HG02885 (cell line): ENCODE data around the gene LRCH1.

Source experiments
- ATAC-seq: cut with Tn5 transposase; IDR thresholded peaks from one replicate; pipeline ENCODE4 v1.9.1; 2021; ENCODE audit warnings: mild to moderate bottlenecking; ENCODE audit not compliant: unreplicated experiment, poor library complexity

LRCH1 gene

DNA sequence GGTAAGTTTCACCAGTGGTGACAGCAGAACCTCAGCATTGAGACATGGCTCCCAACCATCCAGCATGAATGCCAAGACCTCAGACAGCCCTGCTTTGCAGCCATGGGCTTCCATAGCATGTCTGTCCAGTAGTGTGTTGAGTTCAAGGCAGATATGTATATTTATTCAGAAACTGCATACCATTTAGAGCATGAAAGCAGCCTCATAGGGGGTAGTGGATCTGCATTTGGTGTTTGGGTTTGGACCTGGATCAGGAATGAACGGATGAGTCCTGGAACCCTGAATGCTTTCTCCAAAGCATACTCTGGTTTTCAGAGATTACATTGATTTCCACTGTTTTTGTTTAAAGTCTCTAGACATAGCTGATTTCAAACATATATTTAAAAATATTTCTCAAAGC lies 129.7 kb downstream of the LRCH1 start:
- ATAC-seq = no peak

DNA sequence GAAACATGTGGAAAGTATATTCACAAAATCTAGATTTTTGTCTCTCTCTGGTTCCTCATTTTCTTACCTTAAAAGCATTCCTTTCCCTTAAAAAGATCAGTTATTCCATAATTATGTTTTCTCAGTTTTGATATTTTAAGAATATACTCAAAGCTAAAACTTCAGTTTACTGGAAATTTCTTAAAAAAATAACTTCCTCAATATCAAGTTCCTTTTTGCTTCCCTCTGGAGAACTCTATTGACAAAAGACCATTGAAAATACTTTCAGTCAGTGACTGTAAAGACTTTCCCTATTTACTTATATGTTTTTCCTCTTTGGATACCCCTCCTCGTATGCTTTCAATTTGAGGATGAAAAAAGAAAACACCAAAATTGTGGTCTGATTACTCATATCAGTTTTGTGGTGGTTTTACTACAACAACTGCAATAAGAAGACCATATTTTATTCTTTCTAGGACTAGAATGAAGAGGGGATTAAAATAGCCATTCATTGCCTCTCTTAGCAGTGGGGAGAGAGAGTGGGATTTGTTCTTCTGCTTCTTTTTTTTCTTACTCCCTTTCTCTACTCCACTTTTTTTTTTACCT lies 130.8 kb downstream of the LRCH1 start:
- no peak for ATAC-seq

DNA sequence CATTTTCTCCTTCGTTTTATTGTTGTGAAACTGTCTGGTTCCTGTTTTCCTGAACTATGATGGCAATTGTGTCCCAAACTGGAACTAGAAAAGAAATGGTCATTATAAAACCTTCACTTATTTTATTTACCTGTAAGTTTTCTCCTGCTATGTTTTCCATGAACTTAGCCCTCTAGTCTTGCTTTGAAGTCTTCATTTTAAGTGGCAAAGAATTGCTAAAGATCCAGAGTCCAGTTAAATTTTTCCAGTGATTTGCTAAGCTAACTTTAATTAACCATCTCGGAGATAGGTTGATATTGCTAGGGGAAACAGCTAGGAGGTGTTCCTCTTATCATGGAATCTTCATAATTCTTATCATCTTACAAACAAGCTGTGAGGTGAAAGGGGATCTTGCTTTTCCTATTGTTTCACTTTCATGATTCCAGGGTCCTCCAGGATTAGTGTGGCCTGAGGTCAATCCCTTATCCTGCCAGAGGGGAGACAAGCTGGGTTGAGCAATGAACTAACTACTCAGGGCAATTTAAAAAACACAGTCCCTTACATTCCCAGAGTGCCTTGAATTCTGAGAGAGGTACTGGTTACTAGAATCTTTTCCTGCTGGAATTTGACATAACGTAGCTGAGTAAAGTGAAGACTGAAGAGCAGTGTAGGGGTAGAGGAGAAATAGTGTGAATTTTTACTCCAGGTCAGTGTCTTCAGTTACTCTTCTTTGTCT lies 131.5 kb downstream of the LRCH1 start:
- ATAC-seq = no peak

DNA sequence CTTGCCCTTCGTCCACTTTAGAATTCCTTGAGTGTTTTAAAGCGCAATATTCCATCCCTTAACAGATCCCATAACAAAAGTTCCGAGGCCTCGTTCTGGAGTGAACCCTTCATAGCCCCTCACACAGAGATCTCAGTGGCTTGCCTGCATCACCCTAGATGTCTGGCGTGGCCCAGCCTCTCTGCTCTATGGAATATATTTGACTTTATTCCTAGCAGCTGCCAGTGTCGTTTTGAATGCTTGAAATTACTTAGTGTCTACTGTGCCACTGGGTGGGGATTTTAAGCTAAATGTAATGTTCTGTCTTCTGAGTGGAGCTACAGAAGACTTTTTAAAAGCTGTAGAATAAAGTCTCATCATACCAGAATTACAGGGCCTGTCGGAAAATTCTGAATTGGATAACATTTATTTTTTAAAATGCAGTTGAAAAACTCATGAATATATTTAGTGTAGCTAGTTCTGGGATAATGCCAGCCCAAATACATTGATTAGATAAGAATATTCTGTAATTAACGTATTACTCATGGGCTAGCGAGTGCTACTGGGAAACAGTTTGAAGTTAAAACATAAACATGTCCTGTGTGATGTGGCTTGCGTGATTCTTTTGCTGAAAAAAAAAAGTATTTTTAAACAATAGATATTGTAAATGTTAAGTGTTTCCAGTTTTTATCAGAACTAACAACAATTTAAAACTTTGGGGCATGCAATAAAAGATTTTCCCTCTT lies 132.2 kb downstream of the LRCH1 start:
- ATAC-seq = no peak

DNA sequence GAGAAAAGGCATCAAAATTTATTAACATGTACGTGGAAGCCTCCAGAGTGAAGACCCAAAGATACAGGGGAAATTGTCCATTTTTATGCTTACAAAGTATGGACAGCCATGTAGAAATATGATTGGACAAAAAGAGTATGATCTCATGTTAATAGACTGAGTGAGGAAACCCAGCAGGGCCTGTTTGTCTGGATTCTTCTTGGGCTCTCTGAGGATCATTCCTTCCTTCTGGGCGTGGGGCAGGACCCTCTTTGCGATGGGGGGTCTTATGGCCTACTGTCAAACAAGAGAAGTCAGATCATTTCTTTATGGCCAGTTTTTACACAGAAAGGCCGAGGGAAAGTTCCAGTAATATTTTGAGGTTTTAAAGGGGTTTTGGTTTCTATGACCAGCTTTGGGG lies 133.2 kb downstream of the LRCH1 start:
- no peak for ATAC-seq

DNA sequence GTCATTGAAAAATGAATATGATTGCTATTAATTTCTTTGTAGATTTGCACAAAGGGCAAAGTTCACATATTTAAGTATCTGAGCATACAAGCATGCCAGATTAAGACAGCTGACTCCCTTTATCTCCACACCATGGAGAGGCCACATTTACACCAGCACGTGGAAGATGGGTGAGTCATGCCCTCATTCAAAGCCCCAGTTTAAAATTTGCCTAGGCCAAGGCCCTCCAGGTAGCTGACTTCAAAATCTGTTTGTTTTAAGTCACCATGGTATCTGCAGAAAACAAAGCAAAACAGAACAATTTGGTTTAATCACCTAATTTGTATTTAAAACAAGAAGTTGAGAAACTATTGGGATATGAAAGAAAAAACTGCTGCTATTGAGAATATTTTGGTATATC lies 134.8 kb downstream of the LRCH1 start:
- ATAC-seq = no peak

DNA sequence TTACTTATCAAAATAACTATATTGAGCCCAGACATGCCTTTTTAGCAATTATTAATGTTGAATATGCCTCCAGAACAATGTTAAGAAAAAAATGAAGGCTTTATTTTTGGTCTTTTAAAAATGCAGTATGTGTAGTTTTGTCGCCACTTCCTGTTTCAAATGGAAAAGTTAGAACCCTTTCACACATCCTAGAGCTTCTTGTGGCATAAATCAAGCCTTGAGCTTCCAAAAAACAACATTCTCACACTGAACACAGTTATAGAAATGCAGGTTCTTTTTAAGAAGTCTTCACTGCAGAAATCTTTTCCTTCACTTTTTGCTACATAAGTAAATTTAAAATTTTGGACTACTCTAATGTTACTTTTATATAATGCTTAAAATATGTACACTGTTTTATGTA lies 135.3 kb downstream of the LRCH1 start:
- no peak for ATAC-seq

DNA sequence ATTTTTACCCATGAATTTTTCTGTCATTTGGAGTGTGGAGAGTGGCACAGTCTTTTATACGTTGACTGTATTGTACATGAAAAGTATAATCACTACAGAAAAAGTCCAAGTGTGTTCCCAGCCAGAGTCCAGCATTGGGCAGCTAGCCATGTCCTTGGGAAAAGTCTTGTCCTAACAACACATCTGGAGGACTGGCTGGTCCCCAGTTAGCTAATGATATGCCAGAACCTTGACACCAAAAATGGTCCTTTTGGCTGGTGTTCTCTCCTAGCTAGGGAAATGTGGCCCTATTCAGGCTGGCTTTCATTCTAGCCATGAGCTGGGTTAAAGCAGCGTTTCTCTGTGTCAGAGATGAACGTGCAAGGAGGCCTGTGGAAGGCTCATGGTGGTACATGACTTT lies 145.0 kb downstream of the LRCH1 start:
- no peak for ATAC-seq

DNA sequence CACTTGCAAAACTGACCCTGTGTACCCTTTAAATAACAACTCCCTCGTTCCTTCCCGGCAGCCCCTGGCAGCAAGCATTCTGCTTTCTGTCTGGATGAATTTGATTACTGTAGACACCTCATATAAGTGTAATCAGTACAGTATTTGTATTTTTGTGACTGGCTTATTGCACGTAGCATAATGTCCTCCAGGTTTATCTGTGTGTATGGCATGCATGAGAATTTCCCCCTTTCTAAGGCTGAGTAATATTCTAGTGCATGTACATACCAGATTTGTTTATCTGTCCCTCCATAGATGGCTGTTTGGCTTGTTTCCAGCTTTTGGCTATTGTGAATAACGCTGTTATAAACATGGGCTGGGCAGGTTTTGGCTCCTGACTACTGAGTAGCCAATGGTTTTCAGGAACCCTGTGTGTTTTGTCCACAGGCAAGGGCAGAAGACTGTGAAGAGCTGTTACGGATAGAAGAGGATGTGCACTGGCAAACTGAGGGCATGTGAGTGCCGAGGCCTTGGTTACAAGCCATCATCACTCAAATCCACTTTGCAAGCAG lies 146.0 kb downstream of the LRCH1 start:
- no peak for ATAC-seq

DNA sequence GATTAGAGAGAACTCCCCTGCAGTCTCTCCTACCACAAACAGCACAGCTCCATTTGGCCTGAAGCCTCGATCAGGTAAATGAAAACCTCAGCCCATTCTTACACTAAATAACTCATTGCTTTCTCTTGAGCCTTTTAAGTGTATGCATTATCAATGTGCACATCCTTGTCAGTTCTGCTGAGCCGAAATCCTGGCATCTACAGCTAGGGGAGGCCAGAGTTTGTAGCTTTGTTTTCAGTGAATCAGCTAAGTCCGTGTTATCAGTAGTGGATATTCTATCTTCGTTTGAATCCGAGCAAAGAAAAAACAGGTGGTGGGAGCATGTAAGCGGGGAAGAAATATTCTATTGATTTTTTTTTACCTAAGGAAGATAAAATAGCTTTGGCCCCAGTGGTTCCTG lies 159.6 kb downstream of the LRCH1 start:
- ATAC-seq = no peak

DNA sequence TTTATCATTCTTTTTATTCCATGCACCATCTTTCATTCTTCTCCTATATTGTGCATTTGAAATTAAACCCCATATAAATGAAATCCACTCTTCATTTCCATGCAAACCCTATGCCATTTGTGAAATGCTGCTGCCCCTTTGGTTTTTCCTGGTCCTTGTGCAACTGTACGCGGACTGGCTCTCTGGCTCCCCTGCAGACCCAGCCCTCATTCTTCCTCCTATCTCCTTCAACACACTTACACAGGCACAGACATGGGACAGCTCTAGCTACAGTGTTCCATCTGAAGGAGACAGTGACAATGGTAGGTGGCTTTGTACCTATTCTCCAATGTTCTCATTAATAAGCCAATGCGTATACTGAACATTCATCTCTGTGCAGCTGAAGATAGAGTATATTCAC lies 162.4 kb downstream of the LRCH1 start:
- ATAC-seq = no peak

DNA sequence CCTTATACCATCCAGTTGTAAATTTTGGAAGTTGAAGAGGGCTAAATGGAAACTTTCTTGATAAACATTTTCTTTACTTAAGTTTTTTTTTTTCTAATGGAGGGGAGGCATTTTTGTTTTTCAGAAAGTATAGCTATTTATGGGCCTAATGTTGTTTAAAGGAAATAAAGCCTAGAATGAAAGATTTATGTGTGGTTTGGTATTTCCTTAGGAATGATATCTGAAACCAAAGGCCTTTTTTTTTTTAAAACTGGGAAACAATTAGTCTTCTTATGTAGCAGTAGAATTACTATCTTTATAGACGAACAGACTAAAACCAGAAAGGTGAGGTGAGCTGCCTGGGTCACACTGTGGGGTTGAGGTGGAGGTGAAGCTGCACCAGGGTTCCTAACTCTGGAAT lies 163.9 kb downstream of the LRCH1 start:
- ATAC-seq = no peak

DNA sequence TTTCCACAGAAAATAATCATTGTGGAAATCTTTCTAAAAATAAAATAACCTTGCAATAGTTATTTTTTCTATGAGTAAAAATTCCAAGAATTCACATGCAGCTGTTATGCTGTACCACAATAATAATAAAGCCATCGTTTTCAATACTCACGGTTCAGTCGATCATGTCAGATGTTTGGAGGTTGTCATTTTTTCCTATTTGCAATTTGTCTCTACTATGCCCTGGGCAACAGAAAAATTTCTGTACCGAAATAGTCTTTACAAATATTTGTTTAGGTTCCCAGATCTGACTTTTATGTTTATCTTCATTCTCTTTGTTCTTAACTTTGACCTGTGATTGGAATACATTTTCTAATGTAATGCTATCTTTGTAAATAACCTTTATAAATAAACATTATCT lies 164.3 kb downstream of the LRCH1 start:
- ATAC-seq = no peak

DNA sequence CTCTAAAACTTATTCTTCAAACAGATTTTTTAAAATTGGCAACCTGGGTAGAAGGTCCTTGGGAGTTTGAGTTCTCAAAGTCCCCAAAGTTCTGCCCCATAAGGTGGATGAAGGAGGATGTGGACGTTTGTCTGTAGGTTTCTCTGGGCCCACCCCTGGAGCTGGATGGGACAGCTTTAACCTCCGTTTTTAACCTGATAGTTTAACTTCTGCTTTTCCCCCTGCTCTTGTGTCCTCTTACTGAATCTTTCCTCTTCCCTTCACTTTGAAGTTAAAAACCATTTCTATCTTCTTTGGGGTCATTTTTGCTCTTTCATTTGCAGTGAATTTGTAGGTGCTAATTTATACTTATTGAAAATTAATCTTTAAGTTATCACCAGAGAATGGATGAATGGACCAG lies 164.9 kb downstream of the LRCH1 start:
- no peak for ATAC-seq

DNA sequence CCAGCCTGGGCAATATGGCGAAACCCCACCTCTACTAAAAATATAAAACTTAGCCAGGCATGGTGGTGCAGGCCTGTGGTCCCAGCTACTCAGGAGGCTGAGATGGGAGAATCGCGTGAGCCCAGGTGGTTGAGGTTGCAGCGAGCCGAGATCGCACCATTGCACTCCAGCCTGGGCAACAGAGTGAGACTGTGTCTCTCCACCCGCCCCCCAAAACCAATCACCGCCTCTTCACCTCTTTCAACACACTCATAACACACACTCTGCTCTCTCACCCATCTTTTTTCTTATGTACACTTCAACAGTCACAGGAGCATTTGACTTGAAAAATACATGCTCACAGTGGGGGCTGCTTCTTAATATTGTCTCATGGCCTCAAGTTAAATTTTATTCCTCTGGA lies 167.2 kb downstream of the LRCH1 start:
- ATAC-seq = peak; percentile 68

DNA sequence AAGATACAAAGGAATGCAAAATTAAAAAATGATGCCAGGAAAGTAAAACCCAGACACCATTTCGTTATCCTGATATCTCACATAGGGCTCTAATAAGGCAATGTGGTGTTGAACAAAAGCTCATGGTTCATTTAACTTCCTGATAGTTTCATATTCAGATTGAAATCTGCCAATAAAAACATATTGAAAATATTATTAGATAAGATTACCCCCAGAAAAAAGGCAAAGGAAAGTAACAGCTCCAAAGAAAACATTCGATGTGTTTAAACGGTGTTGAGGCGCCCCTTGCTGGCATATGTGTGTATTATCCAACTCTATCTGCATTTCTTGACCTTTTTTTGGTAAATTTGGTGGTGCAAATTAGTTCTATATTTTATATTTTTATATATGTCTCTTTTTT lies 168.1 kb downstream of the LRCH1 start:
- ATAC-seq = no peak

DNA sequence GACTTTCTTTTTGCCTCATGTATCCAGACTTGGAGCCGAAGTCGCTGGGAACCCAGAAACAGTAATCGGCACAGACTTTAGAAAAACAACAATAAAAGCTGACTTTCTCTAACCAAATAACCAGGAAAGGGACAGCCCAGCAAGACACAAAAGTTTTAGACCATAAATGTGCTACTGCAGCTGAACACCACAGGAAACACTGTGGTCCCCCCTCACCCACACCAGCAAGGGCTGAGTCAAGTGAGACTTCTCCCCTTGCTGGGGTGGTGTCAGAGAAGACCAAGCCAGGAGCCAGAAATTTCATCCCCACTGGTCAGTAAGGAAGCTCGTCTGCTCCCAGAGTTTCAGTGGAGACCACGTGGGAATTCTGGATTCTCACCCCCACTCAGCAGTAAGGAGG lies 173.4 kb downstream of the LRCH1 start:
- no peak for ATAC-seq

DNA sequence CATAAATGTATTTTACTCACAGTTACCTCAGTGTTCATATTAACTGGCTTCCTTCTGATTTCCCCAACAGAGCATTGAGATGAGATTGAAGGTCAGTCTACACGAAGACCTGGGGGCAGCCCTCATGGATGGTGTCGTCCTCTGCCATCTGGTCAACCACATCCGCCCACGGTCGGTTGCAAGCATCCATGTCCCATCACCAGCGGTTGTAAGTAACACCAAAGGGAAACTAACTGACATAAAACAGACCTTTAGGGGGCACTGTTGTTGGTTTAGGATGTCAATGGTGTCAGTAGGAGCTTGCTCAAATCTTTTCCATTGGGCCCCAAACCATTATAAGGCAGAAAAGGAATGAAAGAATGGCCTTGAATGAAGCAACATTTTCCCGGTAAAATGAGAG lies 175.8 kb downstream of the LRCH1 start:
- ATAC-seq = no peak

DNA sequence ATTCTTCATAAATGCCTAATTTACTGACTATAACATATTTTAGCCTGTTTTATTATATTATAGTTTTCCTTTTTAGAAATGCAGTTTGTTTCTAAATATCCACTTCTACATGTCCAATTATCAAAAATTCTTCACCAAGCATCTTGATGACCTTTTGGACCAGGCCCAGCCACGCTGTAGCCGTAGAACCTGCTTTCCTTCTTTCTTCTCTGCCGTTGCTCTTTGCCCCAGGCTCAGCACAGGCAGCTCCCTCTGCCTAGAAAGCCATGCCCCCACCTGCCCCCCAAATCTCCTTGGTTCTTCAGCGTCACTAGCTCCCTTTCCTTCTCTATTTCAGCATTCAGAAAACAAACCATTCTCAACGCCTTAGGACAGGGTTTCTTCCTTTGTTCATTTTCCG lies 178.6 kb downstream of the LRCH1 start:
- no peak for ATAC-seq

DNA sequence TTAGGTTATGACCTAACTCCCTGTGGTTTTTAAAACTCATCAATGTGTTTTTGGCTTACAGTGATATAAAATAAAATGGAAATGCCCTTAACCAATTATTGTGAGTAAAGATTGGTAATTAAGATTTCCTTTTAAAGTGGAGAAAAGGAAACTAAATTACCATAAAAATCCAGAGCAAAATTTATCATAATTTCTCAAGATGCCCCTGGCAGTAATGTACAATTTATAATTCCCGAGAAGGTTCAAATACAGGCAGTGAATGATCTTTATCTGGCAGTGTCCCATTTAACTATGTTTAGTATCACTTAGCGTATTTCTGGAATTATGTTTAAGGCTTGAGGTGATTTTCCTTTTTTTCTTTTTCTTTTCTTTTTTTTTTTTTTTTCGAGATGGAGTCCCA lies 182.5 kb downstream of the LRCH1 start:
- no peak for ATAC-seq

DNA sequence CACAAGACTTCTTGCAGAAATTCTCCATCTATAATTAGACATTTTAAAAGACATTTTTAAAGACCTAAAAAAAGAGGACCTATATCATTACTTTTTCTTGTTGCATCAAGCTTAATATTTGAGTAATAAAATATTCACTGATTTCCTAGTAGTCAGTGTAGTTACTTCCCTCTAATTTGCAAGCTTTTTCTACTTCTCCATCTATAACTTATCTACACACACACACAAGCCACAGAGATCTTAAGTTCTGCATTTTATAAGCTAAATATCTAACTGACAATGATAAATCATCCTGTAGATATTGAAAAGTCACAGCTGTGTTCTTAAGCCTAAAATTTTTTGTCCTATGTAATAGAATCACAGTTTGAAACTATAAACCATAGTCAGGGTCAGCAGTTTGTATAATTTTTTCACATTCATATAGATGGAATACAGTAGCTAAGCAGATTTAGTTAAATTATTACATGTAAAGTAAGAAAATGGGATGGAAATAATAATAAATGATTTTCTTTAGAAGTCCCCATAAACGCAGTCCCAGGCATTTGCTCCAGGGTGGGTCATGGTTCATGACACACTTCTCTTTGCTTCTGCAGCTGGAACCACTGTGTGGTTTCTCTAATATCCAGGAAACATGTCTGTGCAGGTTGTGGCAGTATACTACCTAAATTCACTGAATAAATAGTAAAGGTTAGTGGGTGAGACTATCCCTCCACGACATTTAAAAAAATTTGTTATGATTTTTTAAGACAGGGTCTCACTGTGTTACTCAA lies 183.8 kb downstream of the LRCH1 start:
- no peak for ATAC-seq
